ENCODE measurements around the gene NHSL2.

The NHSL2 gene

DNA sequence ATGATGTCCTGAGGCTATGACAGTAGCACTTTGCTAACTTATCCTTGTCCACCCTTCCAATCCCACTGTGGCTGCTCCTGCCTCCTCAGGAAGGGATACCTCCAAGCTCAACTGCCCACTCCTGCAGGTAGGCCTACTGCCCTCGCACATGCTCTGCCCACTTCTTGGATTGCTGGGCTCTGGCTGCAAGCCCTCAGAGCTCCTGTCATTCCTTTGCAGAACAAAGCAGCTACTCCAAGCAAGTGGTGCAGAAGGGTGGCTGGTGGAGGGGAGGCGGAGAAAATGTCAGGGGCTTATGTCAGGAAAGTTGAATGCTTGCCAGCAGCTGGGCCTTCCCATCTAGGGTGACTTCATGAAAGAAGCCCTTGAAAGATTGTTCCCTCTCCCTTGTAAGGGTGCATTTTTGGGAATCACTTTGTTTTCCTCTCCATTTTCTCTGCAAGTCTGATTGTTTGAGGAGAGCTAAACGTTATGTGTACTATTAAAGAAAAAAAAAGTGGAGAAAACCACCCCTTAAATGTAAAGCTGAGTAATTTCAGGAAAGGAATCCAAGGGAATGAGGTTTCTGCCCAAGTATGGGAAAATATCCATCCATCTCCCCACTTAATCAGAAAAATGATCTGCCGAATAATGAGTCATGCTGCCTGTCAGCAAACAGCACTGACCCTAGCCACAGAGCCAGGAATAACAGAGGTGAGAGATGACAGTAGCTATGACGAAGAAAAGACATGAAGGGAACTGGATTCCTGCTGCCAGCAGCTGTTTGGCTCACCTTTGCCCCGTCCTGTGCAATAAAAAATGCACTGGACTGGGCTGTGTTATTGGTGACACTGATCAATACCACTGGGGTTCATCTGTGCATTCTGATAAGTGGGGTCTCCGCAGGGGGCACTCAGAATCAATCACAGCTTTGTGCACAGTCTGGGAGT is 119.1 kb downstream of the NHSL2 start:
- Histone ChIP-seq H3K9ac (no peak overlapping the region), H3K79me2 (ENCODE audit: insufficient read depth, low read depth) (no peaks in the 10 kb centered on the region), H4K20me1 (ENCODE audit: insufficient read depth) (no peaks in the 10 kb centered on the region), H3K4me2 (no peak overlapping the region), H3K4me1 (ENCODE audit: low read depth, poor library complexity, severe bottlenecking) (no peaks in the 10 kb centered on the region), H3K27me3 (ENCODE audit: insufficient read depth, low read depth) (no peaks in the 10 kb centered on the region), H3K4me3 (IDR thresholded peaks at IDR 0.05; ENCODE audit: insufficient read depth, low read depth, low read length) (no peak overlapping the region), H2AFZ (ENCODE audit: low read depth) (no peak overlapping the region), H3K27ac (no peak overlapping the region), H3K36me3 (ENCODE audit: insufficient read depth) (no peaks in the 10 kb centered on the region)
- TF ChIP-seq, protein P1, sequence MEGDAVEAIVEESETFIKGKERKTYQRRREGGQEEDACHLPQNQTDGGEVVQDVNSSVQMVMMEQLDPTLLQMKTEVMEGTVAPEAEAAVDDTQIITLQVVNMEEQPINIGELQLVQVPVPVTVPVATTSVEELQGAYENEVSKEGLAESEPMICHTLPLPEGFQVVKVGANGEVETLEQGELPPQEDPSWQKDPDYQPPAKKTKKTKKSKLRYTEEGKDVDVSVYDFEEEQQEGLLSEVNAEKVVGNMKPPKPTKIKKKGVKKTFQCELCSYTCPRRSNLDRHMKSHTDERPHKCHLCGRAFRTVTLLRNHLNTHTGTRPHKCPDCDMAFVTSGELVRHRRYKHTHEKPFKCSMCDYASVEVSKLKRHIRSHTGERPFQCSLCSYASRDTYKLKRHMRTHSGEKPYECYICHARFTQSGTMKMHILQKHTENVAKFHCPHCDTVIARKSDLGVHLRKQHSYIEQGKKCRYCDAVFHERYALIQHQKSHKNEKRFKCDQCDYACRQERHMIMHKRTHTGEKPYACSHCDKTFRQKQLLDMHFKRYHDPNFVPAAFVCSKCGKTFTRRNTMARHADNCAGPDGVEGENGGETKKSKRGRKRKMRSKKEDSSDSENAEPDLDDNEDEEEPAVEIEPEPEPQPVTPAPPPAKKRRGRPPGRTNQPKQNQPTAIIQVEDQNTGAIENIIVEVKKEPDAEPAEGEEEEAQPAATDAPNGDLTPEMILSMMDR (conservative IDR thresholded peaks at IDR 0.05; ENCODE audit: low read depth, low read length) = no peak

DNA sequence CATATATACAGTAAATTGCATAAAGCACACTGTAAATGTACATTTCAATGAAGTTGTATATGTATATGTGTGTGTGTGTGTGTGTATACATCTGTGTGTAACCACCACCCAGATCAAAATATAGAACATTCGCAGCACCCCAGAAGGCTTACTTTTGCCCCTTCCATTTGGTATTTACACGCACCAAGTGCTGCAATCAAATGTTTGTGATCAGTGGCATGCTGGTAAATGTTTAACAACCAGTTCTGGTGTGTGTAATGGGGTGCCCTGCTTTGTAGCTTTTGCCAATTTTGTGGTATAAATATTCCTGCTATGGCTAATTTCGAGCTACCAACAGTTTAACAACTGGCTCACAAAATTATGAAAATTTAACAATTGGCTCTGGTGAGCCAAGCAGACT is 119.8 kb downstream of the NHSL2 start:
- H3K4me1 ChIP-seq (ENCODE audit: low read depth, poor library complexity, severe bottlenecking) = no peaks in the 10 kb centered on the region

DNA sequence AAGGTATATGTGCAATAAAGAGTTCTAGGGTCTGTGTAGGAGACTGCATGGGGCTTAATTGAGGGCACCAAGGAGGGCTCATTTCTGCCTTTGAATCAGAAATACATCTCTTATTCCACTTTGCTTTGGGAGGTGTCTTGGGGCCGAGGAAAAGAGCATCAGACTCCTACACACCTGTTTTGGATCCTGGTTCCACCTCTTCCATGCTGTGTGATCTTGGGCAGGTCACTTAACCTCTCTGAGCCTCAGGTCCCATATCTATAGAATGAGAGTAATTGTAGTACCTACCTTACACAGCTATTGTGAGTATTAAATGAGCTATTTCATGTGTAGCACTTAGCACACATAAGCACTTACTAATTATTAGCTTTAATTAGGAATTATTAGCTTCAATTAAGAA is 120.5 kb downstream of the NHSL2 start:
- Histone ChIP-seq H3K9ac (no peak overlapping the region), H3K4me2 (no peak overlapping the region)
- TF ChIP-seq, protein P1 (conservative IDR thresholded peaks at IDR 0.05; ENCODE audit: low read depth, low read length) = no peak

More for the DNA sequence above, 119.8 kb downstream of the NHSL2 start:
- H3K27ac ChIP-seq = no peak overlapping the region
- H3K79me2 ChIP-seq (ENCODE audit: insufficient read depth, low read depth) = no peaks in the 10 kb centered on the region
- no peak overlapping the region for H3K4me3 ChIP-seq (IDR thresholded peaks at IDR 0.05; ENCODE audit: insufficient read depth, low read depth, low read length)
- TF ChIP-seq, protein P1 (conservative IDR thresholded peaks at IDR 0.05; ENCODE audit: low read depth, low read length) = no peak
- H3K9ac ChIP-seq = no peak overlapping the region
- H2AFZ ChIP-seq (ENCODE audit: low read depth) = no peak overlapping the region
- no peaks in the 10 kb centered on the region for H3K27me3 ChIP-seq (ENCODE audit: insufficient read depth, low read depth)
- no peaks in the 10 kb centered on the region for H3K36me3 ChIP-seq (ENCODE audit: insufficient read depth)
- no peaks in the 10 kb centered on the region for H4K20me1 ChIP-seq (ENCODE audit: insufficient read depth)
- no peak overlapping the region for H3K4me2 ChIP-seq

DNA sequence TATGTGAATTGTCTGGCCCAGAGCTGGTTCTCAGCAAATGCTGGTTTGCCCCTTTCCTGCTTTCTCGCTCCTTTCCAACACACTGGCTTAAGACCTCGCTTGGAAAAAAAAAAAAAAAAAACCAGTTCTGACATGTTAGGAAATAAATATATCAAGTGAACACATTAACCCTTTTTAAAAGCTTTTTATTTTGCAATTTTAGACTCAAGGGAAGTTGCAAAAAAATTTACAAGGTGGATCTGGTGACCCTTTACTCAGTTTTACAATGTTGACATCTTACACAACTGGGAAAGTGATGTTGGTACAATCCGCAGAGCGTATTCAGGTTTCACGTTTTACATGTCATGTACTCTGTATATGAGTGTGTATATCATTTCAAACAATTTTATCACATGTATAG is 121.0 kb downstream of the NHSL2 start:
- H3K79me2 ChIP-seq (ENCODE audit: insufficient read depth, low read depth) = no peaks in the 10 kb centered on the region
- H3K36me3 ChIP-seq (ENCODE audit: insufficient read depth) = no peaks in the 10 kb centered on the region
- no peak overlapping the region for H3K4me2 ChIP-seq
- TF ChIP-seq, protein P1 (conservative IDR thresholded peaks at IDR 0.05; ENCODE audit: low read depth, low read length) = no peak
- H3K4me1 ChIP-seq (ENCODE audit: low read depth, poor library complexity, severe bottlenecking) = no peaks in the 10 kb centered on the region
- H3K27ac ChIP-seq = no peak overlapping the region
- no peaks in the 10 kb centered on the region for H3K27me3 ChIP-seq (ENCODE audit: insufficient read depth, low read depth)
- no peak overlapping the region for H3K4me3 ChIP-seq (IDR thresholded peaks at IDR 0.05; ENCODE audit: insufficient read depth, low read depth, low read length)
- no peak overlapping the region for H3K9ac ChIP-seq
- H4K20me1 ChIP-seq (ENCODE audit: insufficient read depth) = no peaks in the 10 kb centered on the region
- H2AFZ ChIP-seq (ENCODE audit: low read depth) = no peak overlapping the region

More for the DNA sequence above, 120.5 kb downstream of the NHSL2 start:
- no peak overlapping the region for H2AFZ ChIP-seq (ENCODE audit: low read depth)
- H3K79me2 ChIP-seq (ENCODE audit: insufficient read depth, low read depth) = no peaks in the 10 kb centered on the region
- H3K36me3 ChIP-seq (ENCODE audit: insufficient read depth) = no peaks in the 10 kb centered on the region
- H3K27ac ChIP-seq = no peak overlapping the region
- H3K4me1 ChIP-seq (ENCODE audit: low read depth, poor library complexity, severe bottlenecking) = no peaks in the 10 kb centered on the region
- H3K27me3 ChIP-seq (ENCODE audit: insufficient read depth, low read depth) = no peaks in the 10 kb centered on the region
- no peak overlapping the region for H3K4me3 ChIP-seq (IDR thresholded peaks at IDR 0.05; ENCODE audit: insufficient read depth, low read depth, low read length)
- no peaks in the 10 kb centered on the region for H4K20me1 ChIP-seq (ENCODE audit: insufficient read depth)

Data from KMS-11 (cell line).